ENCODE measurements around the gene CHRM2.

DNA sequence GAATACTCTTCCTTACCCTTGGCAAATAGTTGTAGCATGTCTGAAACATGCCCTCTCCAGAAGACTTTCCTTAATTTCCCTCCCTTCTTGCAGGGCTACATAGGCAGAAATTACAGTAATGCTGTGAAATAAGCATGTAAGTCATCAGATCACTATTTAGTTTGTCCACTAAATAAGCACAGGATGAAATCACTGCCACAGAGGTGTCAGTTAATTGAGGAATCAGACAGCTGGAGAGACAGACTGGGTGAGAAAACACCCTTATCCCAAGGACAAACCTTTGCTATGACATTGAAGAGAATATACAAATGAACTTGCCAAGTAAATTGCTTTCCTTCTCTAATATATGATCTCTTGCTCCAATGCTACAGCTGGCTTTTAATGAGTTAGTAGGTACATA is 129.3 kb downstream of the CHRM2 start:
- TF ChIP-seq, protein P1, sequence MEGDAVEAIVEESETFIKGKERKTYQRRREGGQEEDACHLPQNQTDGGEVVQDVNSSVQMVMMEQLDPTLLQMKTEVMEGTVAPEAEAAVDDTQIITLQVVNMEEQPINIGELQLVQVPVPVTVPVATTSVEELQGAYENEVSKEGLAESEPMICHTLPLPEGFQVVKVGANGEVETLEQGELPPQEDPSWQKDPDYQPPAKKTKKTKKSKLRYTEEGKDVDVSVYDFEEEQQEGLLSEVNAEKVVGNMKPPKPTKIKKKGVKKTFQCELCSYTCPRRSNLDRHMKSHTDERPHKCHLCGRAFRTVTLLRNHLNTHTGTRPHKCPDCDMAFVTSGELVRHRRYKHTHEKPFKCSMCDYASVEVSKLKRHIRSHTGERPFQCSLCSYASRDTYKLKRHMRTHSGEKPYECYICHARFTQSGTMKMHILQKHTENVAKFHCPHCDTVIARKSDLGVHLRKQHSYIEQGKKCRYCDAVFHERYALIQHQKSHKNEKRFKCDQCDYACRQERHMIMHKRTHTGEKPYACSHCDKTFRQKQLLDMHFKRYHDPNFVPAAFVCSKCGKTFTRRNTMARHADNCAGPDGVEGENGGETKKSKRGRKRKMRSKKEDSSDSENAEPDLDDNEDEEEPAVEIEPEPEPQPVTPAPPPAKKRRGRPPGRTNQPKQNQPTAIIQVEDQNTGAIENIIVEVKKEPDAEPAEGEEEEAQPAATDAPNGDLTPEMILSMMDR (IDR thresholded peaks at IDR 0.05 in 2 of 3, conservative IDR thresholded peaks at IDR 0.05 in 1 of 3; ENCODE audit: borderline replicate concordance in 1 of 3, insufficient read depth in 1 of 3, low read depth in 2 of 3, low read length in 2 of 3), result no peak
- no peak for TF ChIP-seq POLR2A (IDR thresholded peaks at IDR 0.05; ENCODE audit: borderline replicate concordance, extremely low read depth, insufficient read depth, insufficient read length)
- TF ChIP-seq ZNF274 (IDR thresholded peaks at IDR 0.05; ENCODE audit: low read depth, low read length), result no peak
- TF ChIP-seq, protein P2, sequence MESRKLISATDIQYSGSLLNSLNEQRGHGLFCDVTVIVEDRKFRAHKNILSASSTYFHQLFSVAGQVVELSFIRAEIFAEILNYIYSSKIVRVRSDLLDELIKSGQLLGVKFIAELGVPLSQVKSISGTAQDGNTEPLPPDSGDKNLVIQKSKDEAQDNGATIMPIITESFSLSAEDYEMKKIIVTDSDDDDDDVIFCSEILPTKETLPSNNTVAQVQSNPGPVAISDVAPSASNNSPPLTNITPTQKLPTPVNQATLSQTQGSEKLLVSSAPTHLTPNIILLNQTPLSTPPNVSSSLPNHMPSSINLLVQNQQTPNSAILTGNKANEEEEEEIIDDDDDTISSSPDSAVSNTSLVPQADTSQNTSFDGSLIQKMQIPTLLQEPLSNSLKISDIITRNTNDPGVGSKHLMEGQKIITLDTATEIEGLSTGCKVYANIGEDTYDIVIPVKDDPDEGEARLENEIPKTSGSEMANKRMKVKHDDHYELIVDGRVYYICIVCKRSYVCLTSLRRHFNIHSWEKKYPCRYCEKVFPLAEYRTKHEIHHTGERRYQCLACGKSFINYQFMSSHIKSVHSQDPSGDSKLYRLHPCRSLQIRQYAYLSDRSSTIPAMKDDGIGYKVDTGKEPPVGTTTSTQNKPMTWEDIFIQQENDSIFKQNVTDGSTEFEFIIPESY (IDR thresholded peaks at IDR 0.05; ENCODE audit: extremely low read depth, insufficient replicate concordance, low read length), result no peak
- TF ChIP-seq CEBPB (IDR thresholded peaks at IDR 0.05; ENCODE audit: low read depth), result no peak
- no peak for TF ChIP-seq MAX (IDR thresholded peaks at IDR 0.05)
- no peak for TF ChIP-seq SIN3A (IDR thresholded peaks at IDR 0.05; ENCODE audit: low read depth)
- TF ChIP-seq REST (IDR thresholded peaks at IDR 0.05; ENCODE audit: low read depth), result no peak
- TF ChIP-seq EZH2phosphoT487 (IDR thresholded peaks at IDR 0.05; ENCODE audit: borderline replicate concordance), result no peak
